OCI-LY1 (cell line): ENCODE measurements around the gene FBXW7.

Experiments used
- H2AFZ ChIP-seq: fragments of 200-600 bp; sonication (generic), shearing (Covaris generic); 2 replicates; pipeline ENCODE4 v1.6.0; 2014; ENCODE audit warnings: antibody characterized with exemption, mild to moderate bottlenecking, low read length
- H3F3A ChIP-seq: fragments of 200-600 bp; sonication (generic), shearing (Covaris generic); 2 replicates; pipeline ENCODE4 v1.6.0; 2014; ENCODE audit warnings: mild to moderate bottlenecking, antibody characterized with exemption, low read length, moderate library complexity; ENCODE audit not compliant: insufficient read depth
- H3K27ac ChIP-seq: fragments of 200-600 bp; sonication (generic); 2 replicates; pipeline ENCODE4 v1.5.1; 2014; ENCODE audit warnings: low read length, mixed run types, mild to moderate bottlenecking, low read depth; ENCODE audit not compliant: poor library complexity, severe bottlenecking
- H3K27me3 ChIP-seq: fragments of 200-600 bp; sonication (generic); 2 replicates; pipeline ENCODE4 v1.6.0; 2014; ENCODE audit warnings: antibody characterized with exemption, mild to moderate bottlenecking, low read length, moderate library complexity; ENCODE audit not compliant: insufficient read depth
- H3K36me3 ChIP-seq: fragments of 200-600 bp; sonication (generic); 2 replicates; pipeline ENCODE4 v1.6.1; 2014; ENCODE audit warnings: mild to moderate bottlenecking, antibody characterized with exemption, low read length, moderate library complexity, mixed read lengths; ENCODE audit not compliant: insufficient read depth
- H3K4me1 ChIP-seq: fragments of 200-600 bp; sonication (generic); 2 replicates; pipeline ENCODE4 v1.5.1; 2014; ENCODE audit warnings: mild to moderate bottlenecking, low read length, moderate library complexity; ENCODE audit not compliant: insufficient read depth, severe bottlenecking
- H3K4me2 ChIP-seq: fragments of 200-600 bp; sonication (generic), shearing (Covaris generic); 2 replicates; pipeline ENCODE4 v1.6.1; 2014; ENCODE audit warnings: low read length
- H3K4me3 ChIP-seq: fragments of 200-600 bp; sonication (generic); 2 replicates; pipeline ENCODE4 v1.5.1; 2014; ENCODE audit warnings: low read length, low read depth, mild to moderate bottlenecking, mixed read lengths; ENCODE audit not compliant: poor library complexity, severe bottlenecking
- H3K79me2 ChIP-seq: fragments of 200-600 bp; shearing (Covaris generic); 2 replicates; pipeline ENCODE4 v1.6.1; 2016; ENCODE audit warnings: mixed run types, low read length, mixed read lengths; ENCODE audit not compliant: insufficient read depth
- H3K9ac ChIP-seq: fragments of 200-600 bp; sonication (generic), shearing (Covaris generic); 2 replicates; pipeline ENCODE4 v1.6.1; 2014; ENCODE audit warnings: mild to moderate bottlenecking, low read length, mixed read lengths
- H3K9me2 ChIP-seq: fragments of 200-600 bp; sonication (generic), shearing (Covaris generic); 2 replicates; pipeline ENCODE4 v1.6.1; 2014; ENCODE audit warnings: low read depth, mild to moderate bottlenecking, low read length, mixed read lengths
- H3K9me3 ChIP-seq: fragments of 200-600 bp; shearing (Covaris generic); 2 replicates; pipeline ENCODE4 v1.6.1; 2014; ENCODE audit warnings: low read length, mixed read lengths
- H4K20me1 ChIP-seq: fragments of 200-600 bp; sonication (generic), shearing (Covaris generic); 2 replicates; pipeline ENCODE4 v1.6.0; 2016; ENCODE audit warnings: mild to moderate bottlenecking, low read length; ENCODE audit not compliant: insufficient read depth
- EZH2 ChIP-seq: fragments of 200-600 bp; sonication (generic), shearing (Covaris generic); IDR thresholded peaks from 2 replicates; pipeline ENCODE4 v1.8.0; 2017; ENCODE audit warnings: borderline replicate concordance, mixed run types, mild to moderate bottlenecking, antibody characterized with exemption, low read length, moderate library complexity, mixed read lengths
- TF ChIP-seq, protein P1 (sequence below): fragments of 200-600 bp; sonication (generic), shearing (Covaris generic); IDR thresholded peaks from 2 replicates; pipeline ENCODE4 v1.5.1; 2017; ENCODE audit warnings: mild to moderate bottlenecking, antibody characterized with exemption, low read length, moderate library complexity, mixed read lengths

Gene FBXW7

GRCh38 chr4:152488246-152488645 is 47.6 kb downstream of the FBXW7 start:
- no peak overlapping the region for H3K4me2 ChIP-seq
- H3K79me2 ChIP-seq, result peaks cover 90% of the 10 kb centered on the region
- no peak for TF ChIP-seq EZH2
- TF ChIP-seq, protein P1, sequence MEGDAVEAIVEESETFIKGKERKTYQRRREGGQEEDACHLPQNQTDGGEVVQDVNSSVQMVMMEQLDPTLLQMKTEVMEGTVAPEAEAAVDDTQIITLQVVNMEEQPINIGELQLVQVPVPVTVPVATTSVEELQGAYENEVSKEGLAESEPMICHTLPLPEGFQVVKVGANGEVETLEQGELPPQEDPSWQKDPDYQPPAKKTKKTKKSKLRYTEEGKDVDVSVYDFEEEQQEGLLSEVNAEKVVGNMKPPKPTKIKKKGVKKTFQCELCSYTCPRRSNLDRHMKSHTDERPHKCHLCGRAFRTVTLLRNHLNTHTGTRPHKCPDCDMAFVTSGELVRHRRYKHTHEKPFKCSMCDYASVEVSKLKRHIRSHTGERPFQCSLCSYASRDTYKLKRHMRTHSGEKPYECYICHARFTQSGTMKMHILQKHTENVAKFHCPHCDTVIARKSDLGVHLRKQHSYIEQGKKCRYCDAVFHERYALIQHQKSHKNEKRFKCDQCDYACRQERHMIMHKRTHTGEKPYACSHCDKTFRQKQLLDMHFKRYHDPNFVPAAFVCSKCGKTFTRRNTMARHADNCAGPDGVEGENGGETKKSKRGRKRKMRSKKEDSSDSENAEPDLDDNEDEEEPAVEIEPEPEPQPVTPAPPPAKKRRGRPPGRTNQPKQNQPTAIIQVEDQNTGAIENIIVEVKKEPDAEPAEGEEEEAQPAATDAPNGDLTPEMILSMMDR, result no peak
- H3K4me3 ChIP-seq, result no peak overlapping the region
- H3K36me3 ChIP-seq, result peaks cover 14% of the 10 kb centered on the region
- no peaks in the 10 kb centered on the region for H3K4me1 ChIP-seq
- no peaks in the 10 kb centered on the region for H3K9me2 ChIP-seq
- no peak overlapping the region for H2AFZ ChIP-seq
- H3K9ac ChIP-seq, result no peak overlapping the region
- H3K9me3 ChIP-seq, result peaks cover 4% of the 10 kb centered on the region; the same call in 1 of the 2 replicates
- no peaks in the 10 kb centered on the region for H3F3A ChIP-seq
- no peaks in the 10 kb centered on the region for H3K27me3 ChIP-seq
- H4K20me1 ChIP-seq, result no peaks in the 10 kb centered on the region
- no peak overlapping the region for H3K27ac ChIP-seq

DNA sequence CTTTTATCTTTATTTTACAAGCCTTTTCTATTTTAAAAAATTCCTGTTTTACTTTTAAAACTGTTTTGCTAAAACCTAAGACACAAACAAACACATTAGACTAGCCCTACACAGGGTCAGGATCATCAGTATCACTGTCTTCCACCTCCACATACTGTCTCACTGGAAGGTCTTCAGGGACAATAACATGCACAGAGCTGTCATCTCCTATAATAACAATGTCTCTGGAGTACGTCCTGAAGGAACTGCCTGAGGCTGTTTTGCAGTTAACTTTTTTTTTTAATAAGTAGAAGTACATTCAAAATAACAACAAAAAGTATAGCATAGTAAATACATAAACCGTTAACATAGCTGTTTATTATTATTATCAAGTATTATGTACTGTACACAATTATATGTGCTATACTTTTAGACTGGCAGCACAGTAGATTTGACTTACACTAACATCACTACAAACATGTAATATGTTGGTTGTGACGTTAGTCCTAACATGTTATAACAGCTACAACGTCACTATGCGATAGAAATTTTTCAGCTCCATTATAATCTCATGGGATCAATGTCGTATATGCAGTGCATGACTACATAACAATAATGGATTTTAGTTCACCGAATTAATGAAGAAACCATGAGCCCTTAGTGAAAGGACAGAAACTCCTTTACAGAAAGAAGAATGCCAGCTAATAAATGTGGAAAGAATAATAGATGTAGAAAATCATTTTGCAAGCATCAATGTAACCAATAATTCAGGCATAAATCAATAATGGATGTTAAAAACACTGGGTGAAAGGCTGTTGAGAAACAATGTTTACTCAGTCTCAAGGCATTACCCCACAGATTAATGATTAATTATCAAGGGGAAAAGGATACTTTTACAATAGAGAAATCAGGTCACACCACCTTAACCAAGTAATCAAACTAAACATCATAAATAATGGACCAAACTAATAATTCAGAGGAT is 49.2 kb downstream of the FBXW7 start:
- no peaks in the 10 kb centered on the region for H3K4me1 ChIP-seq
- TF ChIP-seq, protein P1, result no peak
- TF ChIP-seq EZH2, result no peak
- no peaks in the 10 kb centered on the region for H4K20me1 ChIP-seq
- no peak overlapping the region for H2AFZ ChIP-seq
- peaks cover 25% of the 10 kb centered on the region for H3K36me3 ChIP-seq
- H3K9me3 ChIP-seq, result peaks cover 9% of the 10 kb centered on the region
- H3K4me2 ChIP-seq, result no peak overlapping the region
- no peaks in the 10 kb centered on the region for H3K27me3 ChIP-seq
- H3F3A ChIP-seq, result no peaks in the 10 kb centered on the region
- no peaks in the 10 kb centered on the region for H3K9me2 ChIP-seq
- H3K9ac ChIP-seq, result no peak overlapping the region
- peaks cover 89% of the 10 kb centered on the region for H3K79me2 ChIP-seq
- H3K27ac ChIP-seq, result no peak overlapping the region
- no peak overlapping the region for H3K4me3 ChIP-seq

- Histone ChIP-seq H3K4me2 (no peak overlapping the region), H3K4me1 (no peaks in the 10 kb centered on the region), H3K4me3 (no peak overlapping the region)
These were observed 50.1 kb downstream of the FBXW7 start for GRCh38 chr4:152485726-152486276.

More at GRCh38 chr4:152485726-152486276, 50.1 kb downstream of the FBXW7 start:
- H4K20me1 ChIP-seq, result no peaks in the 10 kb centered on the region
- no peaks in the 10 kb centered on the region for H3F3A ChIP-seq
- no peaks in the 10 kb centered on the region for H3K9me2 ChIP-seq
- H2AFZ ChIP-seq, result no peak overlapping the region
- H3K27ac ChIP-seq, result no peak overlapping the region
- H3K79me2 ChIP-seq, result peaks cover 84% of the 10 kb centered on the region
- H3K9me3 ChIP-seq, result peaks cover 16% of the 10 kb centered on the region
- H3K9ac ChIP-seq, result no peak overlapping the region
- TF ChIP-seq, protein P1, result no peak
- TF ChIP-seq EZH2, result no peak
- peaks cover 34% of the 10 kb centered on the region for H3K36me3 ChIP-seq
- H3K27me3 ChIP-seq, result no peaks in the 10 kb centered on the region
